Stimulated activated CD8-positive, alpha-beta memory T cell treated with anti-CD3 and anti-CD28 coated beads, Interleukin-15, amount 100 ng/mL, for 24 hours (primary cell): ENCODE results near the gene WHRN.
A peak's percentile ranks its signal among the peaks of the same experiment; 100 is the strongest.

Experiments used
- DNase-seq: peaks from one replicate; pipeline ENCODE4 v3.0.0-alpha.2; 2020; ENCODE audit warnings: low read depth

WHRN gene

DNA sequence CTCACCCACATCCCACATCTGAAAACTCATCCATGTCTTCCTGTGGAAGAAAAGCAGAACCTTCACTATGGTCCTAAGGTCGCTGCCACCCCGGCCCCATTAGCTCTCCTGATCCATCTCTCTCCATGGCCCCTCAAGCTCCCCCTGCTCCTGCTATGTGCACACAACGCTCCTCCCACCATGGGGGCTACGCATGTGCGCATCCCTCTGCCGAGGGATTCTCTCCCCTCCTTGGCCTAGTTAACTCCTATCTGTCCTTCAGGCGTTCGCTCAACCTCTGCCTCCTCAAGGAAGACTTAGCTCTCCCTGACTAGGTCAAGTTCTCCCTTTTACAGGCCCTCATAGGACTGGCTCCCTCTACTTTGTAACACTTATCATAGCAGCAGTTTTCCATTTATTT lies 127.3 kb downstream of the WHRN start:
- DNase-seq = no peak

DNA sequence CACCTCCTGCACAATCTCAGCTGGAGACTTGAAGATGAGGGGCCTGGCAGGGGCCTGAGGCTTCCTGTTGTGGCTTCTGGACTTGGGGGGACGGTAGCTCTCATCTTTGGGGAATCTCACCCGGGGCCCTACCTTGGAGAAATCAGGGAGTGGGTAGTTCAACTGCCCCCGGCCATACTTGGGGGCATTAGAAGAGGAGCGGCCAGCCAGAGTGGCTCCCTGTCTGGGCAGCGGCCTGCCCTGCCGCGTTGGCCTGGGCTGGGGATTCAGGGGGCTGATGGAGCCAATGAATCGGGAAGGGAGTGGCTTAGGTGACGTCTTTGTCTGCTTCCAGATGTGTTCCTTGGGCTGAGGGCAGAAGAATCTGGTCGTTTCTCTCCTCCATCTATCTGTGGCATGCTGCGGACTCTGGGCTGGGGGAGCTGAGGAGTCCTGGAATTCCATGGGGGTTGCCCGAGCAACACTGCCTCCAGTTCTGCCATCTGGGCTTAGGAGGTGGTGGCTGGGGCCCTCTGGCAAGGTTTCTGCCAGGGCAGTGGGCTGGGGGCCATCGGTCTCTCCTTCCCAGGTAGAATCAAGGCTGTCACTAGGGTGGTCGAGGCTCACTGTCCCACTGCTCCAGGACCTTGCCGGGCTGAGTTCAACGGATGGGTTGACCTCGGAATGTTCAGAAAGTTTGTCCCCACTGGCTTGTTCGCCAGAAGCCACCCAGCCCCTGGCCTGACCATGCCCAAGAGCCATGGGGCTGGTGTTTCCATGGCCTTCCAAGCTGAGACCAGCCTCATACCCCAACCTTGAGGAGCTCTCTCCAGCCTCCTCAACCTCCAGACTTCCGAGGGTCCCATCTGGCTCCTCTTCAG lies 128.5 kb downstream of the WHRN start:
- no peak for DNase-seq

DNA sequence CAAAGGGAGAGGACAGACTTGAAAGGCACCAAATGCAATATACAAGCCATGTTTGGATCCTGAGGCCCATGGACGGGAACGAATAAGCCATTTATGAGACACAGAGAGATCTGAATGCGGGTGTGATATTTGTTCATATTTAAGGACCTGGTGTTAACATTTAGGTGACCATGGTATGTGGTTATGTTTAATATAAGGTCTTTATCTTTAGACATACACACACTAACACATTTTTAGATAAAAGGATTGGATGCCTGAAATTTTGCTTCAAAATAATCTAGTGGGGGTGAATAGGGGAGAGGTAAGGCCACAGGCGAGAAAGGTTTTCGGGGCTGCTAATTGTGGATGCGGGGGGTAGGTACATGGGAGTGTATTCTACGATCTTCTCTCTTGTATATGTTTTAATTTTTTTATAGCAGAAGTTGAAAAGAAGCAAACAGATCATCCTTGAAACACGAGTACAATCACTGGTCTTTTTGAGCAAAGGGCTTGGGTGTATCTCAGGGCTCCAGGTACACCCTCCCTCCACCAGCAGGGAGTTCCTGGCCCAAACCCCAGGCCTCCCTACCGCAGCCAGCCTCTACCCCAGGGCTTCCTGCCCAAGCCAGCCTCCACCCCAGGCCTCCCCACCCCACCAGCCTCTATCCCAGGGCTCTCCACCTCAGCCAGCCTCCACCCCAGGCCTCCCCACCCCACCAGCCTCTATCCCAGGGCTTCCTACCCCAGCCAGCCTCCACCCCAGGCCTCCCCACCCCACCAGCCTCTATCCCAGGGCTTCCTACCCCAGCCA lies 129.7 kb downstream of the WHRN start:
- no peak for DNase-seq

DNA sequence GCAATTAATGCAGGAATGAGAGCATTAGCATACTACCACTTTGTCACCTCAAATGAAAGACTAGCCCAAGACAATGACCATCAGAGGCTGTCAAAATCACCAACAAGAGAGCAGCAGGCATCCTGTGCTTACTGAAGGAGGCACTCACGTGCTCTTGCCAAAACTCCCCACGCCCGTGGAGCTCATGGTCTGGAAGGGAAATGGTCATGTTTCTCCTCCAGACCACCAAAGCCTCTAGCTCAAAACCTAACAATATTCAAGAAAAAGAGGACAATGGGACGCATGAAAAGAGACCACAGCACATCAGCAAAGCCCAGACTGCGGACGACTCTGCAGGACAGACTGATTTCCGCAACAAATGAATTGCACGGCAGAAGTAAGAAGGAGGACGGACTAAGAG lies 130.3 kb downstream of the WHRN start:
- no peak for DNase-seq

DNA sequence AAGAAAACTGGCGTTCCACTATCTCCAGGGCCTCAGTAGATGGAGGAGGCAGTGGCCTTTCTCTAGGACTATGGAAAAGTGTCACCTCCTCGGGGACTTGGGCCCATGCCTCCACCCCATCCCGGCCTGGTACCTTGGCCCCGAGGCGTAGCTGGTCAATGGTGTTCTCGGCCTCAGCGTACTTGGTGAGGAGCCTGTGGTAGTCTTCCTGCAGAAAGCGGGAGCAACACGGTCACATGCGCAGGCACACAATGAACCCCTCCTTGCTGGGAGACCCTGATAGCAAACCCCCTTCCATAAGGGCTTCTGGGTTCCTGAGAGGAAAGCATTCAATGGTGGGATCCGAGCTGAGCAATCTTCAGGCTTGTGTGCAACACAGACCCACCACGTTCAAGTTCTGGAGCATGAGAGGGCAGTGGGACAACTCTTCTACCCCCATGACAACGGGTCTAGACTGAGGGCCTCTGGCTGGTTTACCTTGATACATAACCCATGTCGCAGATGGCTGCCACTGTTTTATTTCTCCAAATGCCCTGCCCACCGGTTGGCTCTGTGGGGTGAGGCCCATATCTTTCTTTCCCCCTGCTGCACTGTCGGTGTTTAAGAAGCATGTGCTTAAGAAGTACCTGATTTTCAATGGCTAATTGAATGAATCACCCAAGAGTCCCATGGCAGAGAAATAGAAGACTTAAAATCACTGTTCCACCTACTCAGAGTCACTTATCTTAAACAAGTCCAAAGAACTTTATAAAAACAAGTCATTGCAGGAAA lies 131.1 kb downstream of the WHRN start:
- no peak for DNase-seq

DNA sequence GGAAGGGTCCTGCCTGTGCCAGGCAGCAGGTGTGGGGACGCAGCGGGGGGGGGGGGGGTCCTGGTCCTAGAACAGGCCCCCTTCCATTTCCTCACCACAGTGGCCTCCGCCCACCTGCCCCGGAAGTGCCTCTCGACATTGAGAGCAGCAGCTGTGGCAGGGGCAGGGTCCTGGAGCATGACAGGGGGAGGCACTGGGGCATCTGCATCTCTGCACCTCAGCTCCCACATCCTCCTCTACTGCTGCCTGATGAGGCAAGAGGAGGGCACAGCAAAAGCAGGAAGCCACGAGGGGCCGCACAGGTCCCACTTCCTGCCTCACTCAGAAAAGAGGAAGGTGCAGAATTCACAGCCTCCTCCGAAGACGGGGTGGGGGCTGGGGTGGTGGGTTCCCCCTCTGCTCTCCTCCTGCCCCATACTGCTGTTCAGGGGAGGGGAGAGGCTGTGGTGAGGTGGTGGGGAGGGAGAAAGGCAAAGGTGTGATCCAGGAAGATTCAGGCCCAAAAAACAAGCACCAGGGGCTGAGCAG lies 132.3 kb downstream of the WHRN start:
- peak; percentile 44 for DNase-seq

DNA sequence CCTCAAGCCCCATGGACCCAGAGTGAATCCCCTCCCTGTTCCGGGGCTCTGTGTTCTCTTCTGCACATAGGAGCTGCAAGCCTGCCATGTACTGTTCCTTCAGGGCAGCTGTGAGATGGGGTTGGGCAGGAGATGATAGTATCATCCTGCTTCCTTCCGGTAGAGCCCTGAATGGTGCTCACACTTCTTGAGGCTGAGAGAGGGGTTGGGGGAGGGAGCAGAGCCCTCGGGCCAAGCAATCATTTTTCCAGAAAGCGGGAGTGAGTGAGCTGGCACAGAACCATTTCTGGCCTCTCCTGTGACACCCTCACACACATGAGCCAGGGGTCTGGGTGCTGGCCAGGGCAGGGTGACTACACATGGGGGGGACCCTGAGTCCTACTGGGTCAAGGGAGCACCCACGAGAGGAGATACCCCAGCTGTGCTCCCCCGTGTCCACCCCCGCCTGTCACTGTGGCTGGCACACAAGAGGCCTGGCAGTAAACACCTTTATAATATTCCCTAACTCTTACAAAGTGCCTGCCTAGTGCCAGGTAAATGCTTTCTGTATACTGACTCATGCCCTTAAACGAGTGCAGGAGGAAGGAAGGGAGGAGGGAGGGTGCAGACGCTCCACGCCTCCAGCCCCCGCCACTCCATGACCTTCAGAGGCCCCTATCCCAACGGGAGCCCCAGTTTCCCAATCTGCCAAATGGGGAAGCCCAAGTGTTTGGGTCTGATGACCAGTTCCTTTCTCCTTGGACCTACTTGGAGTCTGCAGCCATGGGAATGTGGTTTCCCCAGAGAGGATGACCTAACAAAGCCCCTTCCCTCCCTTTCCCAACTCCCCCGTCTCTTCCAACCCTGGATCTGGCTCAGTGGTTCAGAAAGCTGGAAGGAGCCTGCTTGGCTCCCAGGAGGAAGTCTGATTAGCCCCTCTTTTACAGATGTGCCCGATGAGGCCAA lies 133.0 kb downstream of the WHRN start:
- DNase-seq = no peak

DNA sequence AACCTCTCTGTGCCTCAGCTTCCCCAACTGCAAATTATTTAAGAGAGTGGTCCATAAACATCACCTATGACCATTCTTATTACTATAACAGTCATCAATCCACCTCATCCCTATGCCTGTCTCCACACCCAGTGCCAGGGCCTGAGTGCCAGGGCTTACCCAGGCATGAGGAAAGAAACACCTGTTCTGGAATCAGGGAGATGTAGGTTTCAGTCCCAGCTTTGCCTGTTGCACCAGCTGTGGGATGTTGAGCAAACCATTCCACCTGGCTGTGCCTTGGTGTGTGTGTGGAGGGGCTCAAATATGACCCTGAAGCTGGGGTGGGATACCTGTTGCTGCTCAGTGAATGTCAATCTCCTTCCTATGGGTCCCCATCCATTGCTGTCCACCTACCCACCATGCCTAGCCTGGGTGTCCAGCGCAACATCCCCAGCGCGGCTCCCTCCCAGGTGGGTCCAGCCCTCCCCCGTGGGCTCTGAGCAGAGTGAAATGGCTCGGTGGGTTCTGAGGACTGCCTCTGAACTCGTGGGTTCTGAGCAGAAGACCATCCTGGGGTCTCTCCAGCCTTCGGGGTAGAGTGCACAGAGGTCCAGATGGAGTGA lies 133.8 kb downstream of the WHRN start:
- DNase-seq = no peak

DNA sequence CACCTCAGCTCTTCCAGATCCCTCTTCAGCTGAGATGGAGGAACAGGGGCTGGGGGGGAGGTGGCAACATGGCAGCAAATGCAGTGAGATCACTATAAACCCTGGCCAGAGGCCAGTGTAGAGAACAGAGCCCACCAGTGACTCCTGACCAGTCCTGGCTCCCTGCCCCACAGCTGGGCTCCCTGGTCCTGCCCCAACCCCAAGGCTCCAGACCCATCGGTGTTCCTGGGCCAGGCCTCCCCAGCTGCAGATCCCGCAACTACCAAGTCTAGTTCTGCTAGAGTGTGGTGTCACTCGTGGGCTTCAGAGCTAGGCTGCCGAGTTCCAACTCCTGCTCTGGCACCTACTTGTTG lies 134.3 kb downstream of the WHRN start:
- no peak for DNase-seq

DNA sequence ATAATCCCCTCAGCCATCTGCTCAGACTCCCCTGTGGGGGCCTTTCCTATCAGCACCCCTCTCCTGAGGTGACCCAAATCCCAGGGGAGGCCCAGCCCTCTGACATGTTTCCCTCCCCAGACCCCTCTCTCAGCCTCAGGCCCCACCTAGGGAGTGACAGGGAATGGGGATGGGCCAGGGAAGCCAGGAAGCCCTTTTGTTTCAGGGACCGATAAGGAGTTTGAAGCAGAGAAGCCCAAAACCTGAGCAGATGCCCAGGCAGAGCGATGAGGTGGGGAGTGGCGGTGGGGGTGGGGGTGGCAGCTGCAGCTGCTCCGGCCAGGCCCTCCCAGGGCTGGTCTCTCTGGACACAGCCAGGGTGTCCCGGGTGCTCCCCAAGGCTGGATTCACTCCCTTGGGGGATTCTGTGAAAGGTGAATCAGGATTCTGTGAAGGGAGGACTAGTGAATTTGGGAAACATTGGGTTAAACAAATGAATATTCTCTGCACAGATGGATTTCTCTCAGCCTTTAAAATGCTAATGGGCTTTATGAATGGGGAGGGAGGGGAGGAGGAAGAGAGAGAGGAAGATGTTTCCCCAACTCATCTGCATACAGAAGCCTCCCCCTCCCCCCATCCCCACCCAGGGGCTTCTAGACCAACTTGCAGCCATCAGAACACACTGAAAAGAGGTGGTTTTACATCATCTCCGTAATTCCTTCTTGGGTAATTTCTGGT lies 134.9 kb downstream of the WHRN start:
- no peak for DNase-seq

DNA sequence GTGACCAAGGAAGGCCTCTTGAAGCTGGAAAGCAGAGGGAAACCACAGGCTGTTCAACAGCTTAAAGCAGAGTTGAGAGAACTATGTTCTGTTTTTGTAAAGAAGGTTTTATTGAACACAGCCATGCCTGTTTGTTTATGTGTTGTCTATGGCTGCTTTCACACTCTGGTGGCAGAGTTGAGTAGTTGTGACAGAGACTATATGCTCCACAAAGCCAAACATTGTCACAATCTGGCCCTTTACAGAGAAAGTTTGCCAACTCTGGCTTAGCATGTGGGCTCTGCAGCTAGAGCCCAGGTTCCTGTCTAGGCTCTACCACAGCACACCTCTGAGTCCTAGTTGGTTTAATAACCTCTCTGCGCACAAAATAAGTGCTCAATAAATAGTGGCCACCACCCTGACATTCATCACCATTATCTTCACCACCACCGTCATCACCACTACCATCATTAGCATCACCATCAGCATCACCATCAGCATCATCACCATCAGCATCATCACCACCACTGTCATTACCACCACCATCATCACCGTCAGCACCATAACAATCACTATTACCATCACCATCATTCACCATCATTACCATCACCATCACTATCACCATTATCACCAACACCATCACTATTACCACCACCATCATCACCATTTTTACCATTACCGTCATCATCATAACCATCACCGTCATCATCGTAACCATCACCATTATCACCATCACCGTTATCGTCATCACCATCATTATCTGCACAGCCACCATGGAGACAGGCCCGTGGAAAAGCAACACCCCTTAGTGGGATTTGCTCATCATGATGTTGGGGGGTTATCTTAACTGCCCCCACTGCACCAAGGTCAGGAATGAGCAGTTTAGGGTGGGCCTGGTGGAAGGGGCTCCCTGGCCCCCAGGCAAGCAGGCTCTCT lies 135.8 kb downstream of the WHRN start:
- no peak for DNase-seq

DNA sequence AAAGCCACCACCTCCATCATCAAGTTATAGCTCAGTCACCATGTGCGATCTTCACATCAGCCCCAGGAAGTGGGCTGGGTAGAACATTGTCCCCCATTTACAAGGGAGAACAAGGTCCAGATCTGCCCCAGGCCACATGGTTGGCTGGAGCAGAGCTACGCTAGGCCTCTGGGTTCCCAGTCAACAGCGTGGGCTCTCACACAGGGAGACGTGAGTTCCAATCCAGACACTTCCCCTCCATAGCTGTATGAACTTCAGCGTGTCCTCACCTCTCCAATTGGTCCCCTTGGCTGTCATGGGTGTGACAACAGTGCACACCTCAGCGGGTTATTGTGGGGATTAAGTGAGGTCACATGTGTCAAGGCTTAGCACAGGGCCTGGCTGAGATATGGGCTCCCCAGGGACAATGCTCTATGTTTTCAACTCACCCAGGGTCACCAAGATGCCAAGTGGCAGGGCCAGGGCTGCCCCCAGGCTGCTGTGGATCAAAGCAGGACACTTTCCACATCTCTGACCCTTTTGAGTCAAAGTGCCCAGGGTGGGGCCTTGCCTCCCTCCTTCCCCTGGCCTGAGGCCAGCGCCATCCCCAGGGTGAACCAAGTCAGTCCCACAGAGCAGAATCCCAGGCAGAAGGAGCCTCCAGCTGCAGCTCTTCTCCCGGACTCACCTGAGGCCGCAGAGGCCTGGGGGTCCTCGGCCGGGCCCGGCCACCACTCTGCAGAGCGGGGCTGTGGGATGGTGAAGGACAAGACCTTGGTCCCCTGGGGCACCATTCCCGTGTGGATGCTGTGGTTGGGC lies 137.3 kb downstream of the WHRN start:
- no peak for DNase-seq

DNA sequence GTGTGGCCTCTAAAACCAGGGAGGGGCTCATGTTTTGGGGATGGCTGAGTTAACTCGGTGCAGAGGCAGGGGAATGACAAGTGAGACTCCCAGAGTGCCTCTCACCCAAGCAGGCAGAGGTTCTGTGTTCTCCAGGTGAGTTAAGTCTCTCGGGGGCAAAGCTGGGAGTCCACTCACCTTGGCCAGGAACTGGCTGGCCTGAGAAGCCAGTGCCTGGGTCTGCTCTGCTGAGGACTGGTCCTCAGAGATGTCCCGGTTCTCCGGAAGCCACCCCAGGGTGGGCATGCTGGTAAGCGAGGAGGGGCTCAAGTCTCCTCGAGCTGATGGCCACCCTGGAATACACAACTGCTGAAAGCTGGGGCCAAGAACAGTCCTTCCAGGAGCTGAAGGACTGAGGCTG lies 137.9 kb downstream of the WHRN start:
- no peak for DNase-seq

DNA sequence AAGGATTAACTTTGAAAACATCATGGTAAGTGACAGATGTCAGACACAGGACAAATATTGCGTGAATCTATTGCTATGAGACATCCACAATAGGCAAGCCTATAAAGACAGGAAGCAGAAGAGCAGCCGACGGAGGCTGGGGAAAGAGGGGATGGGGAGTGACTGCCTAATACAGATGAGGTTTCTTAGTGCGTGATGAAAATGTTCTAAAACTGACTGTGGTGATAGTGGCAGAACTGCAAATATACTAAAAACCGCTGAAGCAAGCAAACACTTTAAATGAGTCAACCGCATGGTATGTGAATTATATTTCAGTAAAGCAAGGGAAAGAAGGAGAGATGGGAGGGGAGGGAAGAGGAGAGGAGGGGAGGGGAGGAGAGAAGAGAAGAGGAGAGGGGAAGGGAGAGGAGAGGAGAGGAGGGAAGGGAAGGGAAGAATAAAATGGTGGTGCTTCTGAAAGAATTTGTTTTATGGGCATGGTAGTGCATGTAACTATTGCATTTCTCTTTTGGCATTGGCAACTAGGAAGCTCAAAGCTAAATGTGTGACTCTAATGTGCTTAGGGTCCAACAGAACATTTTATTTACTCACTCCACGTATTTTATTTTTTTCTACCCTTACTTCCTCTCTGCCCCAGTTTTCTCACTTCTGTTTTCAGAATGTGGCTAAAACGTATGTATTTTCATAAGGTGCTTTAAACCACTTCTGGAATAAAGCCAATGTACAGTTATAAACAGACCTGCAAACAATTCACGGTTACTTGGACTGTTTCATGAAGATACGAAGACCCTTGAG lies 138.7 kb downstream of the WHRN start:
- no peak for DNase-seq

DNA sequence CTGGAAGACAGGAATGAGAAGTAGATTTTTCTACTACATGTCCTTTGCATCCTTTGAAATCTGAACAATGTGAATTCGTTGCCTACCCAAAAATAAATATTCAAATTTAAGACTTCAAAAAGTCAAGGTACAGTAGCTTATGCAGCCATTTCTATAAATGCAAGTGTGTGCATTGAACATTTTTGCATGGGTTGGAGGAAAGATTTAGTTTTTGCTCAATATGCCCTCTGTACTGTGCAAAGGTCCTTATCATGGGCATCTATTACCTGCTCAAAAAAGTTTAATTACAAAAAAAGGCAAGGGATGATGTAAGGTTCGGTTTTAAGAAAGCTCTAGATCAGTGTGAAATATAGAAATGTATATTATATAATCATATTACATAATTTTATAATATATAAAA lies 140.1 kb downstream of the WHRN start:
- no peak for DNase-seq

DNA sequence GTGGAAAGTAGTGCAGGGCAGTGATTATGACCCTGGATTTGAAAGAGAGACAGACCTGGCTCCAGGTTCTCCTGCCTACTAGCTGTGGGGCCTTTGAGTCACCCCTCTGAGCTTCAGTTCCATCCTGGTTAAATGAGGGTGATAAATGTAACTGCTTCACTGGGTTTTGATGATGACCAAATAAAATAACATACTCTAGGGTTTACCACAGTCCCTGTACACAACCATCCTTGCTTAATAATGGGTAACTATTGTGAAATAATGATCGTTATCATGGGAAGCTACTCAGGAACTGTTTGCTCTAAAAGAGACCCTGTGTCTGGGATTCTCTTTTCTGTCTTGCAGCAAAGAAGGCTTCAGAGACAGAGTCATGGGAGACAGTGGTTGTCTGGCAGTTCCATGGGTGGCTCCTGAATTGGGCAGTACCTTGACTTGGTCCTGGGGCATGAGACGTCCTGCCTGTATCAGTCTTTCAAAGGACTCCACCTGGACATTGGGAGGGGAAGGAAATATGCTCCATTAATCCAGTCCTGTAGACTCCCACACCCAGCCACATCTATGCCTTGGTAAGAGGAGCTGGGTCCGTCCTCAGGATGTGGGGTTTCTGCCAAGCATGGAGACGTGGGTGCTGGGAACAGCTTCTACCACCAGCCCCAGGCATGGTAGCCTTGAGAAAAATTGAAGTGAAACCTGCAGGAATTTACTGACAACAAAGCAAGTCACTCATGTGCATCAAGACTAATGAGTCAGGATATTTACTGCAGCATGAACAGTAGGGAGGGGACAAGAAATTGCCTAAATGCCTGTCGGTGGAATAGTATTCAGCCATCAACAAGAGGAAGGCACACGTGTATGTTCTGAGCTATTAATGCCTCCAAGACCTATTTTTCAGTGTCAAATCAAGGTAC lies 140.9 kb downstream of the WHRN start:
- no peak for DNase-seq
